Measurements from ENCODE around the gene ARHGEF1.

ARHGEF1 gene

GRCh38 chr19:41882568-41883462 lies at the start of gene ARHGEF1:
Gene ARHGEF1, plus strand, starts transcription at chr19:41883184. Its CDS starts 4,899 bp downstream, at chr19:41888083.
- DNase-seq (ENCODE audit: low read depth): no peak

GRCh38 chr19:41837981-41838708 lies 44.8 kb upstream of the ARHGEF1 start:
- no peak for DNase-seq (ENCODE audit: low read depth)

DNA sequence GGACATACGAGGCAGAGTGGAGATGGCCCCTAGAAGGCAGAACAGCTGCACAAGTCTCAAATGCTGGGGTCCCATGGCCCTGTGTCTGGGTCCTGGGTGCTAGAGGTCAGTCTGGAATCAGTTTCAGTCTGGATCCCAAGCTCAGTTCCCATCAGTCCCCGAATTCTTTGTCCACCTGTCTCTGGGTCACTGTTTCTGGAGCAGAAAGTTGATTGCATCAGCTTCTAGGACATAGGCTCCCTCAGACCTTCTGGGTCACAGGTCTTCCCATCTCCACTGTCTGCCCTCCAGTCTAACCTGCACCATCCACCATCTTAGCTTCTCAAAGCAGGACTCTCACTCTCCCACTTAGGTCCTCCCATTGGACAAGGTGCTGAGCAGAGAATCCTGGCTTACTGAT lies 43.8 kb upstream of the ARHGEF1 start:
- no peak for DNase-seq (ENCODE audit: low read depth)

DNA sequence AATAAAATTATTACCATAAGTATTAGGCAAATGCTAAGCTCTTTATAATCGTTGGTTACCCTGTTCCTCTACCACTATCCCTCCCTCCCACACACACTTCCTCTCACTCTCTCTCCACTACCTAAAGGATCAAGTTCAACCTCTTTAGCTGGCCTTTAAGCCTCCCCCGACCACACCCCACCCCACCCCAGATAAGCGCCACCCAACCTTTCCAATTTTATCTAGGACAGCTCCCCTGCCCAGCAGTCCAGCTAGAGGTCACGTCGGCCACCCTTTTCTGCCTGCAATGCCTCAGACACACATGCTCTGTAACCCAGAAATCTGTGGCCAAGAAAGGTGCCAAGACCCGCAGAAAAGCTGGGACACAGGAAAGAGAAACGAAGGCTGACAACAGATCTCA lies 39.6 kb upstream of the ARHGEF1 start:
- no peak for DNase-seq (ENCODE audit: low read depth)

DNA sequence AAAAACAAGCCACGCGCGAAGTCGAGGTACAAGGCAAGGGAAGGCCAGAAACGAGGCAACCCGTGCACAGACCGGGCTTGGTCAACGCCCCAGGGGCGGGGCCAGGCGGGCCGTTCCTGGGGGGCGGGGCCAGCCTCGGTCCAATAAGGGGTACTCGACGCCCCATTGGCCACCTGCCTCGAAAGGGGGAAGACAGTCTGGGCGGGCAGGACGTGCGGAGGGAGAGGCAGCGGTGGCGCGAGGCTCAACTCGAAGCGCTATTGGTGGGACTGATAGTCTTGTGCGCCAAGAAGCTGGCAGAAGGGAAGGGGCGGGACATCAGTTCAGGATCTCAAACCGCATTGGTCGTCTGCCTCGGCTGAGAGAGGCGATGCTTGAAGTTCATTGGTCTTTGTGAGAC lies 38.4 kb upstream of the ARHGEF1 start, which contains the start of gene LYPD4:
LYPD4 (minus strand) TSS at position 83 of the 400 bp plus-strand sequence. CDS start 5,398 bp downstream, outside the sequence.
- no peak for DNase-seq (ENCODE audit: low read depth)

GRCh38 chr19:41845001-41845050 lies 38.2 kb upstream of the ARHGEF1 start, which contains the start of gene DMRTC2:
Gene DMRTC2, plus strand, starts transcription at chr19:41845042. Its CDS starts 2,387 bp downstream, at chr19:41847429.
- DNase-seq (ENCODE audit: low read depth): no peak

DNA sequence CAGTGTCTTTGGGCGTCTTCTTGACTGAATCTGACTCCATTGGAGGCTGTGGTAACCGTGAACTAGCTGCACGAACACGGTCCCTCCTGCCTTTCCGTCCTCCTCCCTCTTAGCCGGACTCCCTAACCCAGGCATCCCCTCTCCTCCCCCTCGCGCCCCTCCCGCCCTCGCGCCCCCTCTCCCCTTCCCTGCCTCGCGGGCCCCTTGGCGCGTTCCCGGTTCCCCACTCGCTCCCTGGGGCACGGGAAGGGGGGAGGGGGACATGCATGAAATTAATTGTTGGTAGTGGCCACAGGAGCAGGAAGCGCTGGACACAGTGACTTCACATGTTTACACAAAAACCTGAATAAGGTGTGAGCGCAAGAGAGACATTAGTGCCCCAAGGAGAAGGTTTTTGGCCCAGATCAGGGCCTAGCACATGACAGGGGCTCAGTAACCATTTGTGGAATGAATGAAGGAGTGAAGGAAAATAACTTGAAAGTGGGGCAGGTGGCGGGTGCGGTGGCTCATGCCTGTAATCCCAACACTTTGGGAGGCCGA lies 37.9 kb upstream of the ARHGEF1 start:
- no peak for DNase-seq (ENCODE audit: low read depth)

DNA sequence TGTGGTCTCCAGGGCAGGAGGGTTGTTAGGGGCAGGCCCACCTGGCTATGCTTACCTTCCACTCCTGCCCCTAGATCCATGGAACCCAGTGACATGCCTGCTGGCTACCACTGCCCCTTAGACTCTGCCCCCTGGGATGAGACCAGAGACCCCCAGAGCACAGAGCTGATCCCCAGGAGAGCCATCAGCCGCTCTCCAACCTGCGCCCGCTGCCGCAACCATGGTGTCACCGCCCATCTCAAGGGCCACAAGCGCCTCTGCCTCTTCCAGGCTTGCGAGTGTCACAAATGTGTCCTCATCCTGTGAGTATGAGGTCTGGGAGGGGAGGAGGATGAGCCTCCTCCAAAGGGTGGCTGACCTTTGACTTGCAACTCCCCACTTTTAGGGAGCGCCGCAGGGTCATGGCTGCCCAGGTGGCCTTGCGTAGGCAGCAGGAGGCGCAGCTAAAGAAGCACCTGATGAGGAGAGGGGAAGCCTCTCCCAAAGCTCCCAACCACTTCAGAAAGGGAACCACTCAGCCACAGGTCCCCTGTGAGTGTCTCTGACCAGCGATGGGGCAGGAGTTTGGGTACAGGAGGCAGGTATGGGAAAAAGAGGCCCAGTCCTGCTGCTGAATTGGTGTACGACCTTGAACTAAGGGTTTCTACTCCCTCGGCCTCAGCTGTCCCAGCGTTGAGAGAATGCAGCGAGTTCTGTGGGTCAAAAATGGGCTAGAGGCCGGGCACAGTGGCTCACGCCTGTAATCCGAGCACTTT lies 35.5 kb upstream of the ARHGEF1 start:
- no peak for DNase-seq (ENCODE audit: low read depth)

DNA sequence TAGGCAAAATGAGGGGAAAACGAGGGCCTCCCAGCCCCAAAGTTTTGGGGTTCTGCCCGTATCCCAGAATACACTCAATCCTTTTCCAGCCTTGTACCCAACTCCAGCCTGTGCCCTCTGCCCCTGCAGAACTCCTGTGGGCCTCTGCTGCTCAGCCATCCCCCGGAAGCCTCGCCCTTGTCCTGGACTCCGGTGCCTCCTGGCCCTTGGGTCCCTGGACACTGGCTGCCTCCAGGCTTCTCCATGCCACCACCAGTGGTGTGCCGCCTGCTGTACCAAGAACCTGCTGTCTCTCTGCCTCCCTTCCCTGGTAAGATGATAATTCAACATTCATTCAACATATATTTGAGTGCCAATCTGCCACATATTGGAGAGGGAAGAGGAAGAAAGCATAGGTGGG lies 34.3 kb upstream of the ARHGEF1 start:
- no peak for DNase-seq (ENCODE audit: low read depth)

GRCh38 chr19:41849067-41849466 lies 33.9 kb upstream of the ARHGEF1 start:
- no peak for DNase-seq (ENCODE audit: low read depth)

- DNase-seq (ENCODE audit: low read depth): no peak
These were observed 32.6 kb upstream of the ARHGEF1 start for GRCh38 chr19:41850381-41850780.

DNA sequence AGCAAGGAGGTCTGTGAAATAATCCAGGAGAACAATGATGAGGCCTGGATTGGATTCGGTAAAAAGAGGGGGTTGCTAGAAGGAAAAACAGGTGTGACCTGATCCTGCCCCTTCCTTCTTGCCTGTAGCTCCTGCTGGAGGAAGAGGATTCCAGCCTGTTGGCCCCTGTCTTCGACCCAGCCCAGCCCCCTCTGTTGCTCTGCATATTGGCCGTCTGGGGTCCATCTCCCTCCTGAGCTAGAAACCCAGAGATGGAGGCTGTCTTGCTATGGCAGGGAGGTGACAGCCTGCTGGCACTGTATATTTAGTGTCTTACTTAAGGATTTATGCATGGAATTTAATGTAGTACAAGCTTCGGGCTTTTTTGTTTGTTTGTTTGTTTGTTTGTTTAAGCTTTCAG lies 31.5 kb upstream of the ARHGEF1 start:
- DNase-seq (ENCODE audit: low read depth): no peak

DNA sequence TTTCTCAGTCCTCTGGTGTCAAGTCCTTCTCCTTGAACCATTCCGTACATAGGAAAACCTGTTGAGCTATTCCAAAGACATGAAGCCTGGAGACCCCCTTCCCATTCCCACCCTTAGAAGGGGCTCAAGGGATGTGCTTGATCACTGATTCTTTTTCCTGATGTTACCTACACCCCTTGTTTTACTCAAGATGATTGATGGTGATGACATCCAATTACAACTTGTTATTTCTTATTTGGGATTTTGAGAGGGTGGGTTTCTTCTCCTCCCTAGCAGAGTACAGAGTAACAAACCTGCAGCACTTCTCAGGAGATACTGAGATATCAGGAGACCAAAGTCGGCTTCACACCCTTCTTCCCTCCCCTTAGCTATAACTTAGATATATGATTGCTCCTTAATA lies 29.6 kb upstream of the ARHGEF1 start:
- DNase-seq (ENCODE audit: low read depth): no peak

GRCh38 chr19:41853768-41854167 lies 29.2 kb upstream of the ARHGEF1 start:
- DNase-seq (ENCODE audit: low read depth): no peak

DNA sequence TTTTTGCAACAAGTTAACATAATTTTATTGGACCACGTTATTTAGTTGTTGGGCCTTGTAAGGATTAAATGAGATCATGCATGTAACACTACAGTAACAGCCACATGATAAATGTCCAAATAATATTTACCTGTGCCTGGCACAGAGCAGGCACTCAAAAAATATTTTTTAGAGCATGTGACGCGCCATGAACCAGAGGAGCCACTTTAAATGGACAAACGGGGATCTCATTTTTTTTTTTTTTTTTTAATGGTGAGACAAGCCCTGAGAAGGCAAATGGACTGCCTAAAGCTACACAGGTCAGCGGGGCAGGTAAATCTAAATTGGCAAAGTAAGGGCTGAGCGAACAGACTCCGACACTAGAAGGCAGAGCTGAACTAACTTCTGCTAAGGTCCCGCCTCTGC lies 23.8 kb upstream of the ARHGEF1 start:
- DNase-seq (ENCODE audit: low read depth): no peak

- DNase-seq (ENCODE audit: low read depth): peak; percentile 95
These were observed 23.2 kb upstream of the ARHGEF1 start, which contains the start of gene RPS19 for GRCh38 chr19:41859618-41860418. Gene RPS19, plus strand, starts transcription at chr19:41860255. Its CDS starts 520 bp downstream, at chr19:41860775.

GRCh38 chr19:41860419-41861115 lies 22.4 kb upstream of the ARHGEF1 start:
- DNase-seq (ENCODE audit: low read depth): no peak

DNA sequence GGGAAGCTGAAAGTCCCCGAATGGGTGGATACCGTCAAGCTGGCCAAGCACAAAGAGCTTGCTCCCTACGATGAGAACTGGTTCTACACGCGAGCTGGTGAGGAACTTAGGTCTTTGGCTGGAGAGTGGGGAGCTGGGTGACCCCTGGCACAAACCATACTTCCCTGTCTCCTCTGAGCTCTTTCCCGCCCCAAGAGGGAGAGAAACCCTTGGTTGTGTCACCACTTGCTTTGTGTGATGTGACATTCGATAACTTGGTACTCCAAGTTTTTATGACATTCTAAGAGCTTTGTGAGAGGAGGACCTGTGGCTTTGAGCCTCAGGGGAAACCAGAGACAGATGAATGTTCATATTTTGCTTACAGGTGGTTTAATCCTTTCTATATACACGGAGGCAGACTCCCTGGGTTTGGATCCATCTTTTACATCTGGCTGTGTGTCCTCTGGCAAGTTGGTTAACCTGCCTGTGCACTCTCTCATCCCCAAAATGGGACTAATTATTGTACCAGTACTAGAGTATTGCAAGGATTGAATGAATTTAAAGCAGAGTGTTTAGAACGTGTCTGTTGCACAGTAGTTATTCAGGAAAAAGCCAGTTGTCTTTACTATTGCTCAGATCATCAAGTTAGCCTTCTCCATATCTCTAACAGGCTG lies 21.7 kb upstream of the ARHGEF1 start:
- no peak for DNase-seq (ENCODE audit: low read depth)

DNA sequence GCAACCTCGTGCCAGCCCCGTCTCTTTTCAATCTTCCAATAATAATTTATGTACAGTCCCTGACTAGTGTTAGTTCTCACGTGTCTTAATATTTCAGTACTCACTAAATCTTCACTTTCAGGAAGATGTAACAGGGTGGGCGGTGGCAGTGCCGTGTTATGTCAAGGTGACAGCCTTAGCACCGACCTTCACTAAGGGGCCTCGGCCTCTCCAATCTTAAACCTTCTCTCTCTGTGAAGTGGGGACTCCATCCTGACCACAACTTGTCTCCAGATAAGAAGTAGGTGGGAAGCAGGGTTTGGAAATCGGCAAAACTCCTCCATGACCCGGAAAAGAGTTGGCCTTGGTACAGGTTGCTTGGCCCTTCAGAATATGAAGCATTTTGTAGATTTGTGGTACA lies 21.1 kb upstream of the ARHGEF1 start:
- no peak for DNase-seq (ENCODE audit: low read depth)

DNA sequence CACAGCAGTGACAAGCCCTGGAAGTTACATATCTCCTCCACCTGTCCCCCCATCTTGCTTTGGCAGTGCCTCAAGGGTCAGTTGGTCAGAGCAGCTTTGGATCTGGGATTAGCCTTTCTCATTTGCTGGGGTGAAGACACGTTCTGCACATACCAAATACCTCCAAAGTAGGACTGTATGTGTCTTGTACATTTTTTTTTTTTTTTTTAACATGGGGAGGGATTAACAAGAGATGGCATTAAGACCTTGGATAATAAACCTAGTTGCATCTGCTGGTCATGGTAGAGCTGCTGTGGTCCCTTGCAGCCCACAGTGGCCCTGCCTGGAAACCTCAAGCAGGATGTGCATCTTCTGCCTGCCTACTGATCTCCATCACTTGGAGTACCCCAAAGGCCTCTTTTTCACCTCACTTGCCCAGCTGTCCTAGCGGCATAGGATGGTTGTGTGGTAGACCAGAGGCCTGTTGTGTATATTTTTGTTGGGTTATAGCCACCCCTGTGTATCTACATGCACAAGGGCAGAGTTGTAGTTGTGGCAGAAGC lies 20.5 kb upstream of the ARHGEF1 start:
- DNase-seq (ENCODE audit: low read depth): no peak
